ENCODE results near the gene PXN. TPM values are rescaled to one million over a fixed set of nuclear protein-coding genes. Genes with fewer than 3 reads are reported as not detected.
A peak's percentile ranks its signal among the peaks of the same experiment; 100 is the strongest.
"Not testable (repeated sequence)": the region's sequence is repeated elsewhere in the genome, so short reads cannot be mapped to it uniquely, and the experiment has no call there.

PXN gene
- total RNA-seq, 1 donor = 41.6 TPM

- H3K4me3 ChIP-seq (ENCODE audit: insufficient read depth, low read length) = peak overlapping the region; percentile 83
- H3K79me2 ChIP-seq (ENCODE audit: insufficient read depth, low read length) = peaks cover 47% of the 10 kb centered on the region
- no peak for DNase-seq (ENCODE audit: insufficient read length, low spot score, missing footprints)
- H3K4me2 ChIP-seq (ENCODE audit: insufficient read depth, low read length) = peak overlapping the region; percentile 89
- peaks cover 42% of the 10 kb centered on the region for H3K36me3 ChIP-seq (ENCODE audit: insufficient read depth, low read length)
- TF ChIP-seq CTCF (IDR thresholded peaks at IDR 0.05; ENCODE audit: extremely low read depth, low read depth, low read length) = no peak
- peaks cover 42% of the 10 kb centered on the region for H4K20me1 ChIP-seq (ENCODE audit: insufficient read depth, low read length)
- H3K4me1 ChIP-seq (ENCODE audit: insufficient read depth, low read length) = peaks cover 33% of the 10 kb centered on the region
- no peaks in the 10 kb centered on the region for H3K9me3 ChIP-seq (ENCODE audit: low read depth, low read length)
- H2AFZ ChIP-seq (ENCODE audit: low read length) = no peak overlapping the region
- H3K27me3 ChIP-seq (ENCODE audit: insufficient read depth, low read length) = no peaks in the 10 kb centered on the region
- peak overlapping the region; percentile 81 for H3K27ac ChIP-seq (ENCODE audit: low read depth, low read length)
Measured at GRCh38 chr12:120200364-120200800, 65.1 kb downstream of the PXN start.

GRCh38 chr12:120199595-120200306, 65.8 kb downstream of the PXN start:
- peak overlapping the region; percentile 81 for H3K27ac ChIP-seq (ENCODE audit: low read depth, low read length)
- H4K20me1 ChIP-seq (ENCODE audit: insufficient read depth, low read length) = peaks cover 42% of the 10 kb centered on the region
- peaks cover 42% of the 10 kb centered on the region for H3K36me3 ChIP-seq (ENCODE audit: insufficient read depth, low read length)
- no peak for TF ChIP-seq CTCF (IDR thresholded peaks at IDR 0.05; ENCODE audit: extremely low read depth, low read depth, low read length)
- DNase-seq (ENCODE audit: insufficient read length, low spot score, missing footprints) = peak; percentile 90
- no peaks in the 10 kb centered on the region for H3K27me3 ChIP-seq (ENCODE audit: insufficient read depth, low read length)
- no peak overlapping the region for H2AFZ ChIP-seq (ENCODE audit: low read length)
- H3K4me2 ChIP-seq (ENCODE audit: insufficient read depth, low read length) = peak overlapping the region; percentile 89
- H3K9me3 ChIP-seq (ENCODE audit: low read depth, low read length) = no peaks in the 10 kb centered on the region
- peaks cover 38% of the 10 kb centered on the region for H3K4me1 ChIP-seq (ENCODE audit: insufficient read depth, low read length)
- H3K4me3 ChIP-seq (ENCODE audit: insufficient read depth, low read length) = peak overlapping the region; percentile 83
- H3K79me2 ChIP-seq (ENCODE audit: insufficient read depth, low read length) = peaks cover 53% of the 10 kb centered on the region

GRCh38 chr12:120199025-120199424, 66.5 kb downstream of the PXN start:
- Histone ChIP-seq H3K27me3 (ENCODE audit: insufficient read depth, low read length) (no peaks in the 10 kb centered on the region), H4K20me1 (ENCODE audit: insufficient read depth, low read length) (peaks cover 42% of the 10 kb centered on the region), H3K79me2 (ENCODE audit: insufficient read depth, low read length) (peaks cover 60% of the 10 kb centered on the region), H3K9me3 (ENCODE audit: low read depth, low read length) (no peaks in the 10 kb centered on the region), H3K4me3 (ENCODE audit: insufficient read depth, low read length) (peak overlapping the region; percentile 83), H2AFZ (ENCODE audit: low read length) (no peak overlapping the region), H3K36me3 (ENCODE audit: insufficient read depth, low read length) (peaks cover 42% of the 10 kb centered on the region), H3K4me2 (ENCODE audit: insufficient read depth, low read length) (peak overlapping the region; percentile 89), H3K27ac (ENCODE audit: low read depth, low read length) (peak overlapping the region; percentile 81), H3K4me1 (ENCODE audit: insufficient read depth, low read length) (peaks cover 38% of the 10 kb centered on the region)
- no peak for DNase-seq (ENCODE audit: insufficient read length, low spot score, missing footprints)
- no peak for TF ChIP-seq CTCF (IDR thresholded peaks at IDR 0.05; ENCODE audit: extremely low read depth, low read depth, low read length)

GRCh38 chr12:120197542-120197887, 68.0 kb downstream of the PXN start:
- Histone ChIP-seq H3K4me1 (ENCODE audit: insufficient read depth, low read length) (peaks cover 44% of the 10 kb centered on the region), H3K27me3 (ENCODE audit: insufficient read depth, low read length) (no peaks in the 10 kb centered on the region), H3K4me2 (ENCODE audit: insufficient read depth, low read length) (peak overlapping the region; percentile 44), H3K27ac (ENCODE audit: low read depth, low read length) (peak overlapping the region; percentile 42), H3K36me3 (ENCODE audit: insufficient read depth, low read length) (peaks cover 42% of the 10 kb centered on the region), H3K4me3 (ENCODE audit: insufficient read depth, low read length) (no peak overlapping the region), H3K79me2 (ENCODE audit: insufficient read depth, low read length) (peaks cover 75% of the 10 kb centered on the region), H2AFZ (ENCODE audit: low read length) (no peak overlapping the region), H3K9me3 (ENCODE audit: low read depth, low read length) (no peaks in the 10 kb centered on the region), H4K20me1 (ENCODE audit: insufficient read depth, low read length) (peaks cover 42% of the 10 kb centered on the region)
- no peak for TF ChIP-seq CTCF (IDR thresholded peaks at IDR 0.05; ENCODE audit: extremely low read depth, low read depth, low read length)
- DNase-seq (ENCODE audit: insufficient read length, low spot score, missing footprints) = no peak

- not testable (repeated sequence) for H3K9me3 ChIP-seq (ENCODE audit: low read depth, low read length); H3K27me3 ChIP-seq (ENCODE audit: insufficient read depth, low read length); H2AFZ ChIP-seq (ENCODE audit: low read length)
- H3K4me3 ChIP-seq (ENCODE audit: insufficient read depth, low read length) = peak overlapping the region; percentile 21
- peaks cover 44% of the 10 kb centered on the region for H3K4me1 ChIP-seq (ENCODE audit: insufficient read depth, low read length)
- peaks cover 79% of the 10 kb centered on the region for H3K79me2 ChIP-seq (ENCODE audit: insufficient read depth, low read length)
- peak overlapping the region; percentile 44 for H3K4me2 ChIP-seq (ENCODE audit: insufficient read depth, low read length)
- H3K27ac ChIP-seq (ENCODE audit: low read depth, low read length) = peak overlapping the region; percentile 42
- peak; percentile 69 for DNase-seq (ENCODE audit: insufficient read length, low spot score, missing footprints)
- peaks cover 45% of the 10 kb centered on the region for H3K36me3 ChIP-seq (ENCODE audit: insufficient read depth, low read length)
- H4K20me1 ChIP-seq (ENCODE audit: insufficient read depth, low read length) = peaks cover 42% of the 10 kb centered on the region
Measured at GRCh38 chr12:120196817-120197541, 68.6 kb downstream of the PXN start.

All from osteoblast (primary cell).